ENCODE results near the gene PCBP2.
"Not testable (repeated sequence)": the region's sequence is repeated elsewhere in the genome, so short reads cannot be mapped to it uniquely, and the experiment has no call there.

PCBP2 gene

GRCh38 chr12:53441040-53441833 is 10.7 kb upstream of the PCBP2 start, which contains the start of gene PRR13:
Gene PRR13, plus strand, starts transcription at chr12:53441734. Its CDS starts 981 bp downstream, at chr12:53442715.
- peak; percentile 99 for DNase-seq (ENCODE audit: low spot score)

DNA sequence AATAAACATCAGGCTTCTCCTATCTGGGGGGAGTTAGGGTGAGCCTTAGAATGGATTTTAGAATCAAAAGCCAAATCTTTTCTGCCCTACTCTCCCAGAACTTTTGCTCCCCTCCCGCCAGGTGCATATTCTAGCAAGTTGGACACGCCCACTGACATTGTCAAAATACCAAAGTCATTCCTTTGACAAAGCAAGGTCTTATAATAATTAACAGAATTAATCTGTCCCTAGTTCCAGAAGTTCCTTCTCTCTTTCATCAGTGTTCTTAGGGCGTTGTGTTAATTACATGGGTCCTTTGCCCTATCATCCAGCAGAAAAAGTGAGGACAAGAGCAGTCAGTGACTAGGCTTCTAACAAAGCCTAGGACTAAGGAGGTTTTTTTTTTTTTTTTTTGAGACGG is 7.9 kb upstream of the PCBP2 start:
- DNase-seq (ENCODE audit: low spot score) = no peak

DNA sequence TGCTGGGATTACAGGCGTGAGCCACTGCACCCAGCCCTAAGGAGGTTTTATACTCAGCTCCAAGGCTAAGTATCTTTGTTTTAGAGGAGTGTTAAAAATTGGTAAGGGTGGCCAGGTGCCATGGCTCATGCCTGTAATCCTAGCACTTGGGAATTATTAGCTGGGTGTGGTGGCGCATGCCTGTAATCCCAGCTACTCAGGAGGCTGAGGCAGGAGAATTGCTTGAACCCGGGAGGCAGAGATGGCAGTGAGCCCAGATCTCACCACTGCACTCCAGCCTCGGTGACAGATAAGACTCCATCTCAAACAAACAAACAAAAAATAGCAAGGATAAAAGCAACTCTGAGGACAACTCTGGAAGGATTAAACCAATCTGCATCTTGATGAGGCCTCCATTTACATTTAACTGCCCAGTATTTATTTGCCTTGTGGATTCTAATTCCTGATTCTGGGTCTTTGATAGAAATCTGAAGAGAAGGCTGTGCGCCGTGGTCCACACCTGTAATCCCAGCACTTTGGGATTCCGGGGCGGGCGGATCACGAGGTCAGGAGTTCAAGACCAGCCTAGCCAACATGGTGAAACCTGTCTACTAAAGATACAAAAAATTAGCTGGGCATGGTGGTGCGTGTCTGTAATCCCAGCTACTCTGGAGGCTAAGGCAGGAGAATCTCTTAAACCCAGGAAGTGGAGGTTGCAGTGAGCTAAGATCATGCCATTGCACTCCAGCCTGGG is 7.1 kb upstream of the PCBP2 start:
- DNase-seq (ENCODE audit: low spot score) = not testable (repeated sequence)

- DNase-seq (ENCODE audit: low spot score) = no peak
Observed at GRCh38 chr12:53450936-53451335, 966 bp upstream of the PCBP2 start.

DNA sequence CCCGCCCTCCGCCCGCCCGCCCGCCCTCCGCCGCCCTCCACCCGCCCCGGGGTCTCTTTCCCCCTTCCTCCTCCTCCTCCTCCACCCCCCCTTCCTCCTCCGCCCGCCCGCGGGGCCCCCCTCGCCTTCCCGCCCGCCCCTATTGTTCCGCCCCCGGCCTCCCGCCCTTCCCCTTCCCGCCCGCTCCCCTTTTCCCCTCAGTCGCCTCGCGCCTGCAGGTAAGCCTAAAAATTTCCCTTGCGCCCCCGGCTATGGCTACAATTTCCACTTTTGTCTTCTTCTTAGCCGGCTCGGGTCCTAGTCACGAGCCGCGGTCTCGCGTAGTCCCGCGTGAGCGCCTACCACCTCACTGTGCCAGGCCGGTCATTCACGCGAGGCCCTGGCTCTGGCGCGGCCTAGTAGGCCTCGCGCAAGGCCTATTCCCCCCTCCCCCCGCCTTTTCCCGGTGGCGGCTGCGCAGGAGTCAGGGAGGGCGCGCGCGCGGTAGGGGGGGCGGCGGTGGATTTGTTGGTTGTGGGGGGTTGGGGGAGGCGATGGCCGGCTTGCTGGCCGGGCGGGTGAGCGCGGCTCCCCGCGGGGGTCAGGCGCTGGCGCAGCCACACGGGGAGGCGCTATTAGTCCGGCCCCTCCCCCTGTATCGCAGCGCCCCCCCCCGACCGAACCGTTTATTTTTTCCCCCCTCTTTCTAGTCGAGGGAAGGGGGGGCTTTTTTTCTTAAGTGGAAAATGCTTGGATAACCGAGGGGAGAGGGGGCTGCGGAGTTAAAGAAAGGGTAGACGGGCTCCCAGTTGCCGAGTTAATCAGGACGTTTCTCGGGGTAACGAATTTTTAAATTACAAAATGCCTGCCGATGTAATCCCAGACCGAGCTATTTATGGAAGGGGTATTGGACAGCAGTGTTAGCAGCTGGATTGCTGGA is 516 bp downstream of the PCBP2 start:
- peak; percentile 81 for DNase-seq (ENCODE audit: low spot score)

DNA sequence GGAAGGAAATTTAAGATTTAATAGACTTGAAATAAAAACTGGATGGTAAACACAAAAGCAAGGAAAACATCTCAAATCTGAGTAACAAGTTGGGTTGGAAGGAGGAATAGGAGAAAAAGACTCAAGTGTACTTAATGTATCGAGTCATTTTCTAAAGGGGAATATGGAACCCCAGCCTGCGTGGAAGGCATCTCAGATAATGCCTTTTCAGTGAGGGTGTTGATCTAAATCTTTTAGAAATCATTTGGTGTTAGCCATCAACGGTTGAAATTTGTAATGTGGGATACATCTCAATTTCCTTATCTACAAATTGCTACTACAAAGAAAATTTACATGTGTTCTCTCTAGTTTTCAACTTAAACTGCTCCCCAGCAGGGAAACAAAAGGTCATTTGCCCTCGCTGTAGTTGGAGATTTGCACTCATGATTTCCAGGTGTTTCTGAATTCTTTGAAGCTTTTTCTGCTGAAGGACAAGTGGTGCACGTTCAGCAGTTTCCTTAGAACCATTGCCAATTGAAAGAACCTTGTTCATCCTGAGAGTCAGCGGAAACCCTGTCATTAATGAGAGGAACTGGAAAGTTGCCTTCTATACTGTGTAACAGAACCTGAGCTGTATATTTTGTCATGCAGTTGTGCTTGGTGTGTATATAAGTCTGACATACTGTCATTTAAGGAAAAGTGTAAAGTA is 2.2 kb downstream of the PCBP2 start:
- no peak for DNase-seq (ENCODE audit: low spot score)

DNA sequence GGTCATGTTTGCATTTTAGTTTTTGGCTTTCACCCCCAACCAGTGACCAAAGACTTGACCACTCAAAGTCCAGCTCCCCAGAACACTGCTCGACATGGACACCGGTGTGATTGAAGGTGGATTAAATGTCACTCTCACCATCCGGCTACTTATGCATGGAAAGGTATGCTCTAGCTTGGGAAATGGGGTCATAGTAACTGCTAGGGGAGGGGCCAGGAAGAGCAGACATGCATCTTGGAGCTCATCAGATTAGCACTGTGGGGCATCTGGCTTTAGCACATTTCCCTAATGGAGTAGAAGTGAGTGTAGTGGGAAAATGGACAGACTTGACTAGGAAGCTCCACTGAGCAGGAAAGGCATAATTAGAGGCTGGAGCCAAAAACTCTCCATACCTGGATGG is 2.8 kb downstream of the PCBP2 start:
- DNase-seq (ENCODE audit: low spot score) = no peak

DNA sequence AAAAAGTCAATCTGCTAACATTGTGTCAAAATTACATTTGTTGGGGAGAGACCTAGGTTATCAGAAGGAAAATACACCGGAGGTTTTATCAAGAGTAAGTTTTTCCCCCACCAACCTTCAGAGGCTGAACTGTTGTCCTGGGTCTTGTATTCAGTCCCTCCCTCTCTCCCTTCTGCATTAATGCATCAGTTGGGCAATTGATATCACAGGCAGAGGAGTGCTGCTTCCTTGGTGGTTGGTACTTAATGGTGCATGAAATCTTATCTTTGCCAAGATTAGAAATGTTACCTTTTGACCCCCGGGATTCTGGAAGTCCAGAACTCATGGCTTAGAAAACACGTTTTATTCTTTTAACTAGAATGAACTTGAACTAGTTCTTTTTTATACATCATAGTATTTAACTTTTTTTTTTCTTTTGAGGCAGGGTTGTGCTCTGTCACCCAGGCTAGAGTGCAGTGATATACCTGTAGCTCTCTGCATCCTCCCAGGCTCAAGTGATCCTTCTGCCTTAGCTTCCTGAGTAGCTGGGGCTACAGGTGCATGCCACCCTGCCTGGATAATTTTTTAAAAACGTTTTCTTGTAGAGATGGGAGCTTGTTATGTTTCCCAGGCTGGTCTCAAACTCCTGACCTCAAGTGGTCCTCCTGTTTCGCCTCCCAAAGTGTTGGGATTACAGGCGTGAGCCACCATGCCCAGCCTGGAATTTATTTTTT is 4.9 kb downstream of the PCBP2 start:
- DNase-seq (ENCODE audit: low spot score) = no peak

DNA sequence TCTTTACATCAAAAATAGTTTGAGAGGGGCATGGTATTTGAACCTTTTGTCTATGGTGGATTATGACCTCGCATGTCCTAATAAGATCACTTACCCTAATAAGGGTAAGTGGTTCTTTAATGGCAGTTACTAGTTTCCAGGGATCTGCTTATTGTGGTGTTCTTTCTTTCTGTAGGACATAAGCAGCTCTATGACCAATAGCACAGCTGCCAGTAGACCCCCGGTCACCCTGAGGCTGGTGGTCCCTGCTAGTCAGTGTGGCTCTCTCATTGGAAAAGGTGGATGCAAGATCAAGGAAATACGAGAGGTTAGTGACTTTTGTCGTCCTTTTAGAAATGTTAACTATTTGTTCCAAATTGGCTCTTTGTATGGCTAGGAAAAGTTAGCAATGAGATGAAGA is 7.2 kb downstream of the PCBP2 start:
- no peak for DNase-seq (ENCODE audit: low spot score)

DNA sequence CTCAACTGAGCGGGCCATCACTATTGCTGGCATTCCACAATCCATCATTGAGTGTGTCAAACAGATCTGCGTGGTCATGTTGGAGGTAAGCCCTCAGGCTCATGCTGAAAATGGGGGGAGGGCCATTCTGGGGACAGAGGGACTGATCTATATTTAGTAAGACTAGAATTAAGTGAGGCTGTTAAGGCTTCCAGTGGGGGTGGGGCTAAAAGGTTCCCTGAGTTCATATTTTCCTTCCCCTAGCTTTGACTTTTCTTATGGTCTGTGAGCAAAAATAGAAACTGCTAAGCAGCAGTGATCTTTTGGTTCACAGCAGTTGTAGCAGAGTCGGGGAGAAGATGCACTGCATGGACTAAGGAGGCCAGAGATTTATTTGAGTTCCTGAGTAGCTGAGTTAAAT is 9.2 kb downstream of the PCBP2 start:
- DNase-seq (ENCODE audit: low spot score) = no peak

- no peak for DNase-seq (ENCODE audit: low spot score)
Observed at GRCh38 chr12:53461591-53461990, 9.7 kb downstream of the PCBP2 start.

- no peak for DNase-seq (ENCODE audit: low spot score)
Observed at GRCh38 chr12:53462935-53463334, 11.0 kb downstream of the PCBP2 start.

- no peak for DNase-seq (ENCODE audit: low spot score)
Observed at GRCh38 chr12:53463802-53464560, 12.1 kb downstream of the PCBP2 start.

DNA sequence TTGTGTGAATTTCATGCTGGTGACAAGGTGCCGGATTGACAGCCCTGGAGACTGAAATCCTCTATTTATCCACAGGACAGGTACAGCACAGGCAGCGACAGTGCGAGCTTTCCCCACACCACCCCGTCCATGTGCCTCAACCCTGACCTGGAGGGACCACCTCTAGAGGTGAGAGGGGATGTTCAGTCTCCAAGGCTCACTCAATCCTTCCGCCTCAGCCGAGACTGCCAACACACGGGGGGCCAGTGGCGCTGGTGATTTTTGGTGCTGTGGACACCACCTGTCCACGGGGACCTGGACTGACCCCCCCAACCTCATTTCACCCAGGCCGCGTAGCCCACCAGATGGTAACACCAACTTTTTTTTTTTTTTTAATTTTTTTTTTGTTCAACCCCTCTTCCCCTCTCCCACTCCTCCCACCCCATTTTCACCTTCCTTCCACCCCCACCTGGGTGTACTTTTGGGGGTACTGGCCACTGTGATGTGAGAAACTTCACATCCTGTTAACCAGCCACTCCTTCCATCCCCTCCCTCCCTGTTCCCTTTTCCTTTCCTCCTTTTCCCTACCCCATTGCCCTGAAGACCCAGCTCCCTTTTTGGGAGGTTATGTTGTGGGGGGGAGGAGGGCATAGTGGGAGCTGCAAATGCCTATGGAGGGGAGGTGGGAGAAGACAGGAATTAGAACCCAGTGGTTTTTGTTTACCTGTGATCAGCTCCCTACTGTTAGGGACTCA is 12.9 kb downstream of the PCBP2 start:
- DNase-seq (ENCODE audit: low spot score) = no peak

DNA sequence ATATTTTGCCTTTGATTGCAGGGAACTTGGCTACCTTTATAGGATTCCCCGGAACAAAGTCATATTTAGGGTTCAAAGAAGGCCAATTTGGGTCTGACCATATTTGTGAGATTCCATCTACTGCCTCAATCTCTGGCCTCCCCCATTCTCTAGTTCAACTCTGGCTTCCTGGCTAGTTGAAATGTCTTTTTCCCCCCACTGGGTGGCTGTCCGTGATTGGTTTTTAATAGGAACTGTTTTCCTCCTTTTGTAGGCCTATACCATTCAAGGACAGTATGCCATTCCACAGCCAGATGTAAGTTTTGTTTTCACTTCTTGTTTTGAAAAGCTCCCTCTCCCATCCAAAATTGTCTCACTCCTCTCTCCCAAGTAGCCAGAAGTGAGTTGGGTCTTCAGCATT is 13.8 kb downstream of the PCBP2 start:
- no peak for DNase-seq (ENCODE audit: low spot score)

DNA sequence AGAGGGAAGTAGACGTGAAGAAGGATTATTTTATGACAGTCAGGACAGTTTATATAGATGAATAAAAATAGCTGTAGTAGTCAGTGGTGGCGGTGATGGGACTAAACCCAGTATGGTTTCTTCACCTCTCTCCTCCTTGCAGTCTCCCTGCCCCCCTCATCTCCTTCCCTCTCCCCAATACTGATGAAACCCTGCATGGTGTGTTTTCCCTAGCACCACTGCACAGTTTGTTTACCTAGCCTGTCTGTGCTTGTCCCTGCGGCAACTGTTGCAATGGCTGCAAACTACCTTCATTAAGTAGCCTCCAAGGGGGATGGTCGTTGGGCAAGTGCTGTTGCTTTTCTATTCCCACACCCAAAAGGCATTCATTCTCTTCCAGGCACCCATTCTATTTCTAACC is 14.7 kb downstream of the PCBP2 start:
- DNase-seq (ENCODE audit: low spot score) = no peak

DNA sequence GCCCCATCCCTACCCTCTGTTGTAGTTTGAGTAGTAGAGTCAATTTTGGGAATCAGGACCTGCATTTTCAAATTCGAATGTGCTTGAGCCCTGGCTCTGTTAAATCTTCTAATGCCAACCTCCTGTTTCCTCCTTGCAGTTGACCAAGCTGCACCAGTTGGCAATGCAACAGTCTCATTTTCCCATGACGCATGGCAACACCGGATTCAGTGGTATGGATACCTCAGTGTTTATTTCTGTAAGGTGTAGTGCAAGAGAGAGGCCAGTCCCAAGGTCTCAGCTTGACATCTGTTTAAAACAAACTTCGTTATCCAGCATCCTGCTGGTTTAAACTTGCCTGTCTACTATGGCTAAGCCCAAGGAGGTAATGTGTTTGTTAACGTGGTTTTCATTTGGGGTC is 15.2 kb downstream of the PCBP2 start:
- DNase-seq (ENCODE audit: low spot score) = no peak

DNA sequence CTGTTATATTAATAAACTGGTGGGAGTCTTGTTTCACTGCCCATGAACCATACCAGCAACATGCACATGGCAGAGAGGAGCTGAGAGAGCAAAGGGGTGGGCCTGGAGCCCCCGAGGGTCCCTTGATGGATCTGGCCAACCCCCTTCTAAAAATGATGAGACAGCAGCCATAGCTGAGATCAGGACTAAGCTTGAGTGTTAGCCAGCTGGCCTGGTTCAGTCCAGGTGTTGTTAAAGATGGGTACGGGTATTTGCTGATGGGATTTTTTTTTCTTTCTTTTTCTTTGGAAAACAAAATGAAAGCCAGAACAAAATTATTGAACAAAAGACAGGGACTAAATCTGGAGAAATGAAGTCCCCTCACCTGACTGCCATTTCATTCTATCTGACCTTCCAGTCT is 16.0 kb downstream of the PCBP2 start:
- no peak for DNase-seq (ENCODE audit: low spot score)

DNA sequence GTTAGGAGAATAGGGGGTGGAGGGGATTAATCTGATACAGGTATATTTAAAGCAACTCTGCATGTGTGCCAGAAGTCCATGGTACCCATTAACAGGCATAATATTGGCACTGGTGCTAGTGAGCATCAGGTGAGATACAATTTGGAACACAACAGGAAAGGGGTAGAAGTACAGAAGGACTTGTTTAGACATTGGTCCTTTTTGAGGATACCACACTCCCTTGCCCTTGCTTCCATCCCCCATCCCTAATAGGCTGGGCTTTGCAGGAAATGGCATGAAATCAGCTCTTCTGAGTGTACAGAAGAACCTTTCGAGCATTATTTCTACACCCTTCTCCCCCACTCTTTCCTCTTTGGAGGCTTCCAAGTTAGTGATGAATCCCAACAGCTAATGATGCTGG is 16.4 kb downstream of the PCBP2 start:
- no peak for DNase-seq (ENCODE audit: low spot score)

All from hematopoietic multipotent progenitor cell treated with erythropoietin and hydrocortisone succinate and interleukin-3 and kit ligand, for 15 days (in vitro differentiated cells).